ENCODE measurements around the gene FGF2.
A peak's percentile ranks its signal among the peaks of the same experiment; 100 is the strongest.
"Not testable (repeated sequence)": the region's sequence is repeated elsewhere in the genome, so short reads cannot be mapped to it uniquely, and the experiment has no call there.

FGF2 gene

GRCh38 chr4:122898370-122899150 lies 71.9 kb downstream of the FGF2 start:
- no peak for DNase-seq

DNA sequence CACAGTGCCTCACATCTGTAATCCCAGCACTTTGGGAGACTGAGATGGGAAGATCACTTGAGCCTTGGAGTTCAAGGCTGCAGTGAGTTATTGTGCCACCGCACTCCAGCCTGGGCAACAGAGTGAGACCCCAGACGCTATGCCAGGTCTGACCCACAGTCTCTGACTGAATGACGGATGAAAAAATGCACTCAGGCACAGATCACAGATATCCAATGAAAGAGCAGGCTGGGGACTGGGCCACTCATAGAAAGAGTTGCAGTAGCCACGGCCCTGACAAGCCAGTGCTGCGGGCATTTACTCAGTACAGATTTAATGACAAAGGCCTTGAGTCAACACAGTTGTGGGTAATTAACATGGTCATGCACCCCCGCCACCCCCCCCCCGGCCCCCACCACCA lies 73.1 kb downstream of the FGF2 start:
- no peak for DNase-seq

DNA sequence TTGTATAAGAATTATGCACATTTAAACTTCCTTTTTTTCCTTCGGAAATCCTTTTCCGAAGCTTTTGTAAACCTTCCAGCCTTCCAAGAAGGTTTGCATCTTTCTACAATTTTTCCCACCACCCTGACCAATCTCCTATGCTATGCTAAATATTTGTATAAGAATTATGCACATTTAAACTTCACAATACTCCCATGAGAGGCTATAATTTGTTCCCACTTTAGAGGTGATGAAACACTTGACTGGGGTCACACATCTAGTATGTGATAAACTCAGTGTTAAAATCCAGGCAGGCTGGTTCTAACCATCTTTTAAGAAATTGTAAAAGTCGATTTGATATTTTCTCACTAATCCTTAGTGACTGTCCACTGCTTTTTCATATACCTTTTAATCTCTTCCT lies 73.7 kb downstream of the FGF2 start:
- no peak for DNase-seq

DNA sequence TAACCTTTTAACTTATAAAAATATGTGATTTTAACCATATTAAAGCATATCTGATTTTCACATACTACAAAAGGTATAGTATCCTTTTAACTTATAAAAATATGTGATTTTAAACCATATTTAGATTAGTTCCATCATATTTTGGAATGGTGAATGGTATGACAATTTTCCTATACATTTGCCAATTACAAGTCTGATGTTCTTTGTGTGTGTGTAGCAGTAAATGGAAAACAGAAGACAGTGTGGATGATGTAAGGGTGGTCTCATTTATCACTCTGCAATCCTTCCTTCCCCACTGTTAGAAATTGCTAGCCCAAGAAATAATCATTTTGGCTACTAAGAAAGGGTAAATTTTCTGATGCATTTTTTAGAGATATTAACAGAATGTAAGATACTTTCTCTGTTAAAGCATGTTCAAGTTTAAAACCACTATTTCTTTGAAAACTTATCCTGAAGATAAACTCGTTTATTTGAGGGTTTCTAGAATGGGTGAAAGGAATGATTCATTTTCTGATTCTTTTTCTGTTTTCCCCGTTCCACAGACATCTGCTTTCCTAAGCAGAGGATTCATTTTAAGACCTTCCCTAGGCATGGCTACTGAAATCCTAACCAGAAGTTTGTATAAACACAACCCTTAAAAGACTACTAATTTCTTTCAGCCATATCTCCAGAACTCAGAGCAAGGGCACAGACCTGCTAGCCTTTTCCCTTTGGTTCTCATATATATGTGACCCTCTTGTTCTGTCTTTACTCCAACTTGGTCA lies 74.8 kb downstream of the FGF2 start:
- DNase-seq, result no peak

DNA sequence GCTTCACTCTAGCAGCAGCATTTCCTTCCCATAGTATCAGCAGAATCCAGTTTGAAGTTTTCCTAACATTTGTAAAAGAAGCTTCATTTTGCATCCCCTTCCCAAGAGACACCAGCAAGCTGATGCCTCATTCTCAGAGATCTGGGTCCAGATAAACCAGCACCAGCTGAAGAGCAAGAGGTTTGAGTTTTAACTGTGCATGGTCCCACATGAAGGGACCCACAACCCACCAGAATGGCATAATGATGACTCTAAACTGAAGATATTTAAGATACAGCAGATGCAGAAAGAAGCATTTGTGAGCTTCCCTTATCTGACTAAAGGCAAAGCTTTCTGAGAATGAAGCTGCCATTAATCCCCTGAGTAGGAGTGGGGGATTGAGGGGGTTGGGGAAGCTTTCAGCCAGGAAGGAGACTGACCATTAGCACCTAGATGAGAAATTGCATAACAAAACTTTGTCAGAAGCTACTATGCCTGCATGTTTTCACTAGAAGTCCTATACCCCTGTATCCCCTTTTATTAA lies 77.2 kb downstream of the FGF2 start:
- no peak for DNase-seq

DNA sequence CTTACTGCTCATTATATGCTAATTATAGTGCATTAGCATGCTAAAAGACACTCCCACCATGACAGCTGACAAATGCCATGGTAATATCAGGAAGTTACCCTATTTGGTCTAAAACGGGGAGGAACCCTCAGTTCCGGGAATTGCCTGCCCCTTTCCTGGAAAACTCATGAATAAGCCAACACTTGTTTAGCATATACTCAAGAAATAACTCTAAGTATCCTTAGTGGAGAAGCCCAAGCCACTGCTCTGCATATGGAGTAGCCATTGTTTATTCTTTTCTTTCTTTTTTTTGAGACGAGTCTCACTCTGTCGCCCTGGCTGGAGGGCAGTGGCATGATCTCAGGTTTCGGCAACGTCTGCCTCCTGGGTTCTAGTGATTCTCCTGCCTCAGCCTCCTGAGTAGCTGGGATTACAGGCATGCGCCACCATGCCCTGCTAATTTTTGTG lies 80.3 kb downstream of the FGF2 start:
- no peak for DNase-seq

DNA sequence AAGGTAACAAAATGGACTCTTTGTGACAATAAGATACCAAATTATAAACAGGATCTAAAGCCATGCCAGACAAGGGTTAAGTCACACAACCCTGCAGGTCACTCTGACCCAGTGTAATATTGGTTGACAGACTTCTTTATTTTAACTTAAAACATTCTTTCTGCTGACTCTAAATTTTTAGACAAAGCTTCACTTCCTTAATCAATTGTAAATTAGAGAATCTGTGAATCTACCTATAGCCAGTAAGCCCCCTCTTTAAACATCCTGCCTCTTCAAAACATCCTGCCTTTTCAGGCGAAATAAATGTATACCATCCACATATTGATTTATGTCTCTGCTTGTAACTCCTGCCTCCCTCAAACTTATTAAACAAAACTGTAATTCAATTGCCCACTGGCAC lies 81.6 kb downstream of the FGF2 start:
- no peak for DNase-seq

- DNase-seq, result no peak
Observed at GRCh38 chr4:122909683-122910082, 83.1 kb downstream of the FGF2 start.

DNA sequence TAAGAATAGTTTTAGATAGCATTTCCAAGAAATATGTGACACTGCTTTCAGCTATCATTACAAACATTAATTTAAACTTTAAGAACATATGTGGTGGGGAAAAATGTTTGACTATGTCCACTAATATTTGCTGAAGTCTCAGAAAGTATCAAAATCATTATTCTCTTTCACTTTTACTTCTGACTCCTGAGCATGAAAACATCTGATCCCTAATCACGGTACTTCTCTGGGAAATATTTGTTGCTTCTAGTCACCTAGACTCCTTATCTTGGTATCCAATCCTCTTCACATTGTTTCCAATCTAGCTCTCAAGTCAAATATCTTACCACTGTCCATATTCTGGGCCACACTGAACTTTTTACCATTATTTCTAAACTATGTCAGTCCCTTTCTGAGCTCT lies 85.0 kb downstream of the FGF2 start:
- DNase-seq, result no peak

GRCh38 chr4:122912810-122913575 lies 86.4 kb downstream of the FGF2 start:
- DNase-seq, result no peak

DNA sequence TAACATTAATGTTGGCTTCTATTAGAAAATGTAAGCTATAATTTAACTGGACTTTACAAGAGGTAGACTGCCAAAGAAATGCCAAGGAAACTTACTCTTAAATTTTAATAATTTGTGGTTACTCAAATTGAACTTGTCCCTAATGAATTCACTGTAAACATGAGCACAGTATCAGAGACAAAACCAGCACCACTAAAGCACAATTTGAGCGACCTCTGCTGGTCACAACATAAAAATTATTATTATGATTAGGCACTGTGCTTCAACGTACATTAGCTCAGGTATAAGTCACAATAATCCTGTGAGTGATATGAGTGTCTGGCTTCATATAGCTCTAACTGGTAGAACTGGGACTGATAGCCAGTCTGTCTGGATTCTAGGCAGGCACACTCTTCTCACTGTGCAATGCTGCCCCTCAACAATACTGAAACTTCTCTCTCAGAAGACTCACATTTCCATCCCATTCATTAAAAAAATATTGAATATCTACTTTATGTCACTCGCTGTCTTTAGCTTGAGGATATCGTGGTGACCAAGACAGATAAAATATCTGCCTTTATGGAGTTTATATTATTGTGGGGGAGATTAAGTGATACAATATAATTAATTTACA lies 87.8 kb downstream of the FGF2 start:
- DNase-seq, result no peak

- DNase-seq, result no peak
Observed at GRCh38 chr4:122914938-122915337, 88.3 kb downstream of the FGF2 start.

DNA sequence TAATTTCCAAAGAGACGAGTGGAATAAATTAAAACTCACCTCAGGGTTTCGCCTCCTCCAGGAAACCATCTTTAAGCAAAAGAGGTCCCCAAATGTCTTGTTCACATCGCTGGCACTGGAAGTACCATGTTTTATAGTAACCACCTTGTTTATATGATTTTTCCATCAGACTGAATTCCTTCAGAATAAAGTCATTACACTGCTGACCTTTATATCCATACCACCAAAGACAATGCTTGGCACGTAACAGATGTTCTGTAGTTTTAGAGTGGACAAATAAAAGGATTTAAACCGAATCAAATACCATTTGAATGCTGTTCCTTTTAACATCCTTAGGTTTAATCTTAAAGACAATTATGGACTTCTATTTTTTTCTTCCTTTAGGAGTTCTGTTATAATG lies 91.1 kb downstream of the FGF2 start:
- DNase-seq, result no peak

DNA sequence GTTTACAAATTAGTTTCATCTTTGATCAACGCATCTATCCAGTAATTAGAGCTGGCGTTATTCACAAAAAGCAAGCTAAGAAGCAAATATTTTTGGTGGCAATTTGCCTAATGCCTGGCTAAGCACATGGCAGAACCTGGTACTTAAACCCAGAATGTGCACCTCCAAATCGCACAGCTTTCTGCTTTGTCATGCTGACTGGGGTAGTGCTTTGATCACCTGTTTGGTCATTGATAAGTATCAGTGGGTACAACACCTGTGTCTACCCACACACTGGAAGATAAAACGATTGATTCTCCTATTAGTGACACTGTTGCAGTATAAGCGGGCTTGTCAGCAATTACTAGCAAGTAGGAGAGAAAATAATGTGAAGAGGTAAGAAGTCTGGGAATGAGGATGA lies 93.8 kb downstream of the FGF2 start:
- DNase-seq, result no peak

GRCh38 chr4:122921300-122921699 lies 94.7 kb downstream of the FGF2 start:
- no peak for DNase-seq

GRCh38 chr4:122921971-122922876 lies 95.6 kb downstream of the FGF2 start, which contains the start of gene NUDT6:
Gene NUDT6 (minus strand): TSS chr4:122922597. CDS start chr4:122922572, 25 bp downstream.
- peak; percentile 38 for DNase-seq

DNA sequence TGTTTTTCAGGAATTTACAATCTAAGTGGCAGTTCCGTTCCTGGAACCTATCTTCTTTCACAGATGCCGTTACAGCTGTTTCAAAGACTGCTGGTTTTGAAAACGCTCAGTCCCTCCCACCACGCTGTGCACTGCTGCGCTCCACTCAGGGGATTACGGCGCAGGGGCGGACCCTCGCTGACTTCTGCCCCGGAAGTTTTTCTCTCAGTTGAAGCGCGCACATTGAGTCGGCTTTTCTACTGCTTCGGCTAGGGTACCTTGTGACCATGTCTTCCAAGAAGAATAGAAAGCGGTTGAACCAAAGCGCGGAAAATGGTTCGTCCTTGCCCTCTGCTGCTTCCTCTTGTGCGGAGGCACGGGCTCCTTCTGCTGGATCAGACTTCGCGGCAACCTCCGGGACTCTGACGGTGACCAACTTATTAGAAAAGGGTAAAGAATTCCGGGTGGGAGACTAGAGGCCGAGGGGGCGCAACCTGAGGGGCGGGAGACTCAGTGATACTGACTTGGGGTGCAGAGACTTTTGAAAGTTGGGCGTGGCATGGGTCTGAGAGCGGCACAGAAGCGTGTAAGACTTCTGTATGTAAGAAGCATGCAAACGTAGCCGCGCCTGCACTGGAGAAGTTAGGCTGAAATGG lies 96.4 kb downstream of the FGF2 start:
- DNase-seq, result peak; percentile 87

GRCh38 chr4:122928930-122929329 lies 102.3 kb downstream of the FGF2 start:
- DNase-seq, result no peak

DNA sequence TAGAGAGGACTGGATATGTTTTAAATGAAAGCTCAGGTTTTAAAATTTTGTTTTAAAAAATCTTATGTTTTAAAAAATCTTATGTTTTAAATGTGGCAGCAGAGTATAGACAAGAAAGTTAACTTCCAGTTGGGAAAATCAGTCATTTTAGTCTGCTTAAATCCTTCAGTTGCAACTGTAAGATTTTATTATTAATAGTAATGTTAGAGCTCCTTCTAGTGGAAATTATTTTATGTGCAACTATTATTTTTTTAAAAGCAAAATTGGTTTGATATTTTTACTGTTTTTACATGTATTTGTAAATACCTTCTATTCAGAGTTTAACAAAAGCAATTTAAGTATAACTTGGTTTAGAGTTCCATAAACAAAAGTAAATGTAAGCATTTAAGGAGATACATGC lies 104.2 kb downstream of the FGF2 start:
- no peak for DNase-seq

GRCh38 chr4:122932763-122933162 lies 106.1 kb downstream of the FGF2 start:
- DNase-seq, result no peak

DNA sequence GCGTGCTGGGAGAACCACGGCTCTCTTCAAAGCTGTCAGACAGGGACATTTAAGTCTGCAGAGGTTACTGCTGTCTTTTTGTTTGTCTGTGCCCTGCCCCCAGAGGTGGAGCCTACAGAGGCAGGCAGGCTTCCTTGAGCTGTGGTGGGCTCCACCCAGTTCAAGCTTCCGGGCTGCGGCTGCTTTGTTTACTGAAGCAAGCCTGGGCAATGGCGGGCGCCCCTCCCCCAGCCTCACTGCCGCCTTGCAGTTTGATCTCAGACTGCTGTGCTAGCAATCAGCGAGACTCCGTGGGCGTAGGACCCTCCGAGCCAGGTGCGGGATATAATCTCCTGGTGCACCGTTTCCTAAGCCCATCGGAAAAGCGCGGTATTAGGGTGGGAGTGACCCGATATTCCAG lies 118.5 kb downstream of the FGF2 start:
- DNase-seq, result not testable (repeated sequence)
